CD4-positive, alpha-beta T cell treated with Interleukin-21 for 1 hour (primary cell): ENCODE data around the gene VTN.

Experiments used
- DNase-seq: peaks from one replicate; pipeline ENCODE4 v3.0.0-alpha.2; 2020

VTN gene

DNA sequence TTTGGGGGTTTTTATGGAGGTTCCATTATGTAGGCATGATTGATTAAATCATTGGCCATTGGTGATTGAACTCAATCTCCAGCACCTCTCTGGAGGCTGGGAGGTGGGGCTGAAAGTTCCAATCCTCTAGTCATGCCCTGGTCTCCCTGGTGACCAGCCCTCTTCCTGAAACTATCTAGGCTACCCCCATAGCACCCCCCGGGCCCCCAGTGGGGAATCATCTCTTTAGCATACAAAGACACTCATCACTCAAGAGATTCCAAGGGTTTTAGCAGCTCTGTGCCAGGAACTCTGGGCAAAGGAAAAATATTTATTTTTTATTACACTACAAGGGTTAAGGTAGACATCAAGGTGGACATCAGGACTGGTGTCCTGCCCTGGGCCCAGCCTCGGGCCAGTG is 25.3 kb upstream of the VTN start:
- DNase-seq, result no peak

DNA sequence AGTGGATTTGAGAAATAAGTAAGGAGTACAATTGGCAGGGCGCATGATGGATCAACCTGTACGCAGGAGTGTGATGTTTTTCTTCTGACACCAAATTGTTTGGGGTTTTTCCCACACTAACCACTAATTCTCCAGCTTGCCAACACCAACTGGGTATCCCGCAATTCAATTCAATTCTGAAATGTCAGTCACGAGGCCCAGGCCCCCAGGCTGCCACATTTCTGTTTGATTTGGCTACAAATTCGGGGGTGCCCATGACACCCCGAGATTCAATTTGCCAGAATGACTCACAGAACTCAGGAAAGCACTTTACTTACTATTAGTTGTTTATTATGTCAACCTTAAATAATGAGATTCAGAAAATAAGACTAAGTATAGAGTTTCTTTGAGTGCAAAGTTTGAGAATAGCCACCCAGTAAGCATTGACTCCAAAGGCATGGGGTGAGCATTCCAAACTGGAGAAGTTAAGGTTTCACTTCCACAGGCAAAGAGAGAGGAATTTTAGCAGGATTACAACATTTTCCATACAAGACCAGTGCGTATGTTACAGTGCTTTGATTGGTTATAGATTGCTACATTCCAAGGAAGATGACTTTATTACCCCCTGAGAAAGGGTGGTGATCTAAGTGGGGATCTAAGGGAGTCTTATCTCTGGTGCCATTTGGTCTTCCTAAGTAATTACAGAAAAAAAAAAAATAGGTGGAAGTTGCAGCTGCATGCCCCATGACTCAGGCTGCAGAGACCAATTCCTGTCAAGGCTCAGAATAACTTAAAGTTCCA is 24.4 kb upstream of the VTN start:
- DNase-seq, result no peak

DNA sequence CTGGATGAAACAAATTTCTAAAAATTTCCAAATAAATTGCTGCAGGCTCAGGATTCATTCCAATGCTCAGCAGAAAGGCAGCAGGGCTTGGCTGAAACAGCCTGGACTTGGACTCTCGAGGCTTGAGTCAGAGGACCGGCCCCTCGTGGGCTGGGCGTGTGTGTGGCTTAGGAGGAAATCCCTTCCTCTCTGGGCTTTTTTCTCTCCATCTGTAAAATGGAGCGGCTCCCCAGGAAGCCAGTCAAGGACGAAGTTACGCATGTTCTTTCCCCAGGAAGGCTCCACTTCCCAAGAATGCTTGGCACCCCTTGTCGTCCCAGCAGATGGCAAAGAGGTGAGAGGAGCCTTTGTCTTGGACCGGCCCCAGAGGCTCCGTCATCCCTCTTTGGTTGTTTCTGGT is 22.4 kb upstream of the VTN start:
- no peak for DNase-seq

DNA sequence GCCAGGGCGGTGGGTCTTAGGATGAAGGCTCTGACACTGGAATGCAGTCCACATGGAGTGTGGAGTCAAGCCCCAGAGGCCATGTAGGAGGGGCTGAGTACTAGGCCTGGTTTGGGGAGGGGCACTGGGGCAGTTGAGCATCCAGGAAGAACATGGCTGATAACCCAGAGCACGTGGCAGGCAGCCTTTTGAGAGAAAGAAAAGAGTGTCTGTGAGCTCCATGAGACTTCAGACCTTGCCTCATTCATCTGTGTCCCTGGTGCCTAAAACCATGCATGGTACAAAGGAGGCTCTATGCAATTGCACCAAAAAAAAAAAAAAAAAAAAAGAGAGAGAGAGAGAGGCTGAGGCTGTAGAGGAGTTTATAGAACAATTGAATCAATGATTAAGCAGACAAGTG is 21.3 kb upstream of the VTN start:
- DNase-seq, result no peak

DNA sequence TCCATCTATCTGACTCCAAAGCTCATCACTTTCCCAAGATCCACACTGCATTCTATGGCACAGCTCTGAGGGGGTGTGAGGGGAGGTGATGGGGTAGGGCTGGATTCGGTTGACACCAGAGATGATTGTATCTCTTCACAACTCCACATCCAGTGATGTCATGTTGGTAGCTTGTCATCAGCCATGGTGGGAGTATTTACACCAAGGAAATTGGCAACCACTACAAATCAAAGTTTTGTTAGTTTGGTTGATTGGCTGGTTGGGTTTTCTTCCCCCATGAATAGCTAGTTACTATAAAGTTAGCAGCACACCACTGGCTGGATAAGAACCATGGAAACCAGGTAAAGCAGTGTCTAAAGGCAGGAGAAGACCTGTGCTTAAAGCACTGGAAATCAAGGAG is 20.9 kb upstream of the VTN start:
- no peak for DNase-seq

DNA sequence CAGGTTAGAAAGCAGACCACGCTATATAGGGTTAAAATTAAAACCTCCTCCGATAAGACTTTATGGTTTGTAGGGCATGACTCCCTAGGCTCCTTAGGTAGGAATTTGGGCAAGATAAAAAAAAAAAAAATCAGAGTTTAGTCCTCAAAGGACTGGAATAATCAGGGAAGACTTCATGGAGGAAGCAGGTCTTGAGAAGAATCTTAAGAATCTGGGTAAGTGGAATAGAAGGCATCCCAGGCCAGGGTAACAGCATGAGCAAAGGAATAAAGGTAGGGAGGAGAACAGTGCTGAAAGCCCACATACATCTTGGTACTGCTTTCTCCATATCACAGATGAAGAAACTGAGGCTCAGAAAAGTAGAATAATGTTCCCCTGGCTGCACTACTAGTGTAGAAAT is 20.5 kb upstream of the VTN start:
- no peak for DNase-seq

DNA sequence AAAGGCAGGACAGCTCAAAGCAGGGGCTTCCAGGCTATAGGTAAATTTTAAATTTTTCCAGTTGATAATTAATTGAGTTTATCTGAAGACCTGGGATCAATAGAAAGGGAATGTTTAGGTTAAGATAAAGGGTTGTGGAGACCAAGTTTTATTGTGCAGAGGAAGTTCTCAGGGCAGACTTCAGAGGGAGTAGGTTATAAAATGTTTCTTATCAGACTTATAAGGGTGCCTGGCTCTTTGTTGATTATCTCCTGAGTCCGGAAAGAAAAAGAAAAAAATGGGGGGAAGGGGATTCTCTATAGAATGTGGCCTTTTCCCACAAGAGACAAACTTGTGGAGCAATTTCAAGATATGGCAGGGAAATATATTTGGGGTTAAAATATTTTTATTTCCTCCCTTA is 20.0 kb upstream of the VTN start:
- DNase-seq, result no peak

DNA sequence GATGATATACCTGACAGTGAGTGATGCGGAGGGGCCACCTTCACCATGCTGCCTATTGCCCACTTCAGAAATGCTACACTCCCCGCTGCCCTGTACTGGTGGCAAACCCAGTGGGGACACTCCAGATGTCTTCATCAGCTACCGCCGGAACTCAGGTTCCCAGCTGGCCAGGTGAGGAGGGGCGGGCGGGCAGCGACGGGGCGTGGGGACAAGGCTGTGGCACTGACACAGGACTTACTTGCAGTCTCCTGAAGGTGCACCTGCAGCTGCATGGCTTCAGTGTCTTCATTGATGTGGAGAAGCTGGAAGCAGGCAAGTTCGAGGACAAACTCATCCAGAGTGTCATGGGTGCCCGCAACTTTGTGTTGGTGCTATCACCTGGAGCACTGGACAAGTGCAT is 18.0 kb upstream of the VTN start:
- DNase-seq, result no peak

DNA sequence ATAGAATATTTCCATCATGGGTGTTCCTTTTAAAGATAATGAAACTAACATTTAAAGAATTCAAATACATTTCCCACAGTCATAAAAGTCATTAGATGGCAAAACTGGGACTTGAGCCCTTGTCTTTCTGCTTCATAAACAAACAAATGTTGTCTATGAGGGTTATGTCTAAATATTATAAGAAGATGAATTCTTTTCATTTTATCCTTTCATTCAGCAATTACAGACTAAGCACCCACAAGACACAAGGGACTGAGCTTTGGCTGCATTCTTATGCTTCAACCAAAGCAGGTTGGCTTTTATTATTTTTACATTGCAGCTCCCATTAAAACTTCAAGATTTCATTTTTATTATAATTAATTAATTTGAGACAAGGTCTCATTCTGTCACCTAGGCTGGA is 16.3 kb upstream of the VTN start:
- no peak for DNase-seq

DNA sequence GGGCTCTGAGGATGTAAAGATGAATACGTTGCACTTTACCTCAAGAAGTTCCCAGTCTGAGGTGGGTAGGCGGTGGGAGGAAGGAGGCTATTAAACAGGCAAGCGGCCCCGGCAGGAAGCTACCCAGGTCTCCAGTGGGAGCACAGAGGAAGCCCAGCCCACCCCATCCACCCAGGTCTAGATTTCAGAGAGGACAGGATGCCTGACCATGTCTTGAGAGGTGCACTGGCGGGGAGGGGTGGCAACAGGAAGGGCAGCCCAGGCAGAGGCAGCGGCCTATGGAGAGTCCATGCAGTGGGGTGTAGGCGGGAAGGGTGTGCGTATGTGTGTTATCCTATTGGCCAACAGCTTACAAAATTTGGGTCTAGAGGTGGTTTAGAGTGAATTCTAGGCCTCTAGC is 15.3 kb upstream of the VTN start:
- no peak for DNase-seq

DNA sequence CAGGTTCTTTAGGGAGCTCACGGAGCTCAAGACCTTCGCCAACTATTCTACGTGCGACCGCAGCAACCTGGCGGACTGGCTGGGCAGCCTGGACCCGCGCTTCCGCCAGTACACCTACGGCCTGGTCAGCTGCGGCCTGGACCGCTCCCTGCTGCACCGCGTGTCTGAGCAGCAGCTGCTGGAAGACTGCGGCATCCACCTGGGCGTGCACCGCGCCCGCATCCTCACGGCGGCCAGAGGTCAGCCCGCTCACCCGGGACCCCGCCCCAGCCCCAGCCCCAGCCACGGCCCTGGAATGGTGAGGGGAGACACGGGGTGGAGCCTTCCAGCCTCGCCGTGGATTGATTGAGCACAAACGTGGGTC is 14.9 kb upstream of the VTN start:
- DNase-seq, result no peak

DNA sequence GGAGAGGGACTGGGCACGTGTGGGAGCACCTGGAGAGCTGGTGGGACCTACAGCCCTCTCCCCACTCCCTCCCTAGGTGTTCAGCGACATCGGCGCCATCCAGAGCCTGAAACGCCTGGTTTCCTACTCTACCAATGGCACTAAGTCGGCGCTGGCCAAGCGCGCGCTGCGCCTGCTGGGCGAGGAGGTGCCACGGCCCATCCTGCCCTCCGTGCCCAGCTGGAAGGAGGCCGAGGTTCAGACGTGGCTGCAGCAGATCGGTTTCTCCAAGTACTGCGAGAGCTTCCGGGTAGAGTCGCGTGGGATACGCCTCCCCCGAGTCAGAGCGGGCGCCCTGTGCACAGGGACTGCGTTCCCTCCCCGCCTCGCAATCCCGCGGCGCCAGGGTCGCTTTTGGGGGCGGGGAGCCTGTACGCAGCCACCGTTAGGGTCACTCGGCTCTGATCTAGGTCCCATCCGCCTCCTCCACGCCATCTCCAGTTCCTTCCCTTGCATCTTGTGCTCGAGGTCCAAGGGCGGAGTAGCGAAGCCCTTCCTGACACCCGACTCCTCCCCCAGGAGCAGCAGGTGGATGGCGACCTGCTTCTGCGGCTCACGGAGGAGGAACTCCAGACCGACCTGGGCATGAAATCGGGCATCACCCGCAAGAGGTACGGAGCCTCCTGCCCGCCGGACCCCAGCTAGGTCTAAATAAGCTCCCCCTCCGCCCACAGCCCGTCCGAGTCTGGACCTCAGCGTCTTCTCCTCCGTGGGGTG is 14.4 kb upstream of the VTN start:
- peak; percentile 62 for DNase-seq

DNA sequence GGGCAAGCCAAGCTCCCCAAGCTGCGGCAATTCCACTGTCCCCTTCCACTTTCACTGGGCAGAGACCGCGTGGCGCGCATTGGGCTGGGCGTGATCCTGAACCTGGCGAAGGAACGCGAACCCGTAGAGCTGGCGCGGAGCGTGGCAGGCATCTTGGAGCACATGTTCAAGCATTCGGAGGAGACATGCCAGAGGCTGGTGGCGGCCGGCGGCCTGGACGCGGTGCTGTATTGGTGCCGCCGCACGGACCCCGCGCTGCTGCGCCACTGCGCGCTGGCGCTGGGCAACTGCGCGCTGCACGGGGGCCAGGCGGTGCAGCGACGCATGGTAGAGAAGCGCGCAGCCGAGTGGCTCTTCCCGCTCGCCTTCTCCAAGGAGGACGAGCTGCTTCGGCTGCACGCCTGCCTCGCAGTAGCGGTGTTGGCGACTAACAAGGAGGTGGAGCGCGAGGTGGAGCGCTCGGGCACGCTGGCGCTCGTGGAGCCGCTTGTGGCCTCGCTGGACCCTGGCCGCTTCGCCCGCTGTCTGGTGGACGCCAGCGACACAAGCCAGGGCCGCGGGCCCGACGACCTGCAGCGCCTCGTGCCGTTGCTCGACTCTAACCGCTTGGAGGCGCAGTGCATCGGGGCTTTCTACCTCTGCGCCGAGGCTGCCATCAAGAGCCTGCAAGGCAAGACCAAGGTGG is 11.2 kb upstream of the VTN start:
- no peak for DNase-seq

DNA sequence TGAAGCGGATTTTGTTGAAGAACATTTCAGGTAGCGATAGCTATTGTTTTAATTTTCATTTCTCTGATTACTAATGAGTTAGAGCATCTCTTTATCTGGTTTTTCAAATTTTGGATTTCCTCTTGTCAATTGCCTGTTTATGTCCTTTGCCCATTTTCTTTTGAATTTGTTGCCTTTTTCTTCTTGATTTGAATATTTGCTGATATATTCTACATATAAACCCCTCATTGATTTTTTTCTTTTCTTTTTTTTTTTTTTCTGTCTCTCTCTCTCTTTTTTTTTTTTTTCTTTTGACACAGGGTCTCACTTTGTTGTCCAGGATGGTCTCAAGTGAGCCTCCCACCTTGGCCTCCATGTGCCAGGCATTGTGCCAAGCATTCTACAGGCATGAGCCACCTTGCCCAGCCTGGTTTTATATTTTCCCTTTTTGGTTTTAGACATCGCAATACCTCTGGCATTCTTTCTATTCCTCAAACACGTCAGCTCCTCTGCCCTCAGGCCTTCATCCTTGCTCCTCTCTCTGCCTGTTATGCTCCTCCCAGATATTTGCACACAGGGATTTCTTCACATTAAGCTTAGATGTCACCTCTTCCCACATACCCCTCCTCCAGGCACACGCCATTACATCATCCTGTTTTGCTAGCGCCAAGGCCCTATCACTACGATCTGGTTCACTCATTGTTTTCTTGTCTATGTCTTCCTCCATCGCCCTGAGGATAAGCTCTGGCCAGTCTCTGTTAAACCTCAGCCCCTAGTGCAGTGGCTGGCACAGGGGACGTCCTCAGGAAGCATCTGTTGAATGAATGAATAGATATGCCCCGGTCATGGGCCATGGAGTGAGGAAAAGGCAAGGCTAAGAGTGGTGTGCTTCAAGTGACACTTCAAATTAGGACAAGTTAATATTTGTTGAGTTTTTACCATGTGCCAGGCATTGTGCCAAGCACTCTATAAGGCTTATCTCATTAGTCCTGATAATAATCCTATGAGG is 10.0 kb upstream of the VTN start:
- DNase-seq, result no peak

DNA sequence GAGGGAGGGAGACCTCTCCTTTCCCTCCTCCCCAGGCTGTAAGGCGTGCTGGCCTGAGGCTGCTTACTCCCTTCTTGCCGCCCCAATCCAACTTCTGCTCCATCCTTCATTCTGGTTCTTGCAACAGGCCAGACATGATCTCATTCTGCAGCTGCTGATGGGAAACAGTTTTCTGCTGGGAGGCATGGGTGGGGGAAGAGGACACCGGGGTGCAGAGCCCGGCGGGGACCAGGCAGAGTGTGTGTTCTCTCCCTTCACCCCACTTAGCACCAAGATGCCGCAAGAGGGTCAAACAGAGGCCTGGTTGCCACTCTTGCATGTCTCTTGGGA is 2.8 kb upstream of the VTN start:
- DNase-seq, result no peak

DNA sequence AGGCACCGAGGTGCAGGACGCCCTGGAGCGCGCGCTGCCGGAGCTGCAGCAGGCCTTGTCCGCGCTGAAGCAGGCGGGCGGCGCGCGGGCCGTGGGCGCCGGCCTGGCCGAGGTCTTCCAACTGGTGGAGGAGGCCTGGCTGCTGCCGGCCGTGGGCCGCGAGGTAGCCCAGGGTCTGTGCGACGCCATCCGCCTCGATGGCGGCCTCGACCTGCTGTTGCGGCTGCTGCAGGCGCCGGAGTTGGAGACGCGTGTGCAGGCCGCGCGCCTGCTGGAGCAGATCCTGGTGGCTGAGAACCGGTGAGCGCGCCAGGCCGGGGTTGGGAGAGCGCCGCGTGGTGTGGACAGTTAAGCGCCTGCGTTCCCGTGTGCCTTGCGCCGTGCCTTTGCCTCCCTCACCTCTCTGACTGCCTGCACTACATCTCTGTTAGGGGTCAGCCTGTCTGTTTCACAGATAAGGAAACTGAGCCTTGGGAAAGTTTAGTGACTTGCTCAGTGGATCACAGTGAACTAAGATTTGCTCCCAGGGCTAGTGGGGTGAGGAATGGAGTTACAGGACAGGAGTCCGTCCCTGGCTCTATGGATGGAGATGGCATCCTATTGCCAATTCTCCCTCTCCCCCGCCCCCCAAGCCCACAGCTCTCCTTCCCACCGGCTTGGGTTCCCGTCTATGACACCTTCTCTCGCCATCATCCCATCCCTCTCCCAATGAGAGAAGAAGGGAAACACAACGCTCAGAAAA is 2.3 kb upstream of the VTN start:
- DNase-seq, result no peak

DNA sequence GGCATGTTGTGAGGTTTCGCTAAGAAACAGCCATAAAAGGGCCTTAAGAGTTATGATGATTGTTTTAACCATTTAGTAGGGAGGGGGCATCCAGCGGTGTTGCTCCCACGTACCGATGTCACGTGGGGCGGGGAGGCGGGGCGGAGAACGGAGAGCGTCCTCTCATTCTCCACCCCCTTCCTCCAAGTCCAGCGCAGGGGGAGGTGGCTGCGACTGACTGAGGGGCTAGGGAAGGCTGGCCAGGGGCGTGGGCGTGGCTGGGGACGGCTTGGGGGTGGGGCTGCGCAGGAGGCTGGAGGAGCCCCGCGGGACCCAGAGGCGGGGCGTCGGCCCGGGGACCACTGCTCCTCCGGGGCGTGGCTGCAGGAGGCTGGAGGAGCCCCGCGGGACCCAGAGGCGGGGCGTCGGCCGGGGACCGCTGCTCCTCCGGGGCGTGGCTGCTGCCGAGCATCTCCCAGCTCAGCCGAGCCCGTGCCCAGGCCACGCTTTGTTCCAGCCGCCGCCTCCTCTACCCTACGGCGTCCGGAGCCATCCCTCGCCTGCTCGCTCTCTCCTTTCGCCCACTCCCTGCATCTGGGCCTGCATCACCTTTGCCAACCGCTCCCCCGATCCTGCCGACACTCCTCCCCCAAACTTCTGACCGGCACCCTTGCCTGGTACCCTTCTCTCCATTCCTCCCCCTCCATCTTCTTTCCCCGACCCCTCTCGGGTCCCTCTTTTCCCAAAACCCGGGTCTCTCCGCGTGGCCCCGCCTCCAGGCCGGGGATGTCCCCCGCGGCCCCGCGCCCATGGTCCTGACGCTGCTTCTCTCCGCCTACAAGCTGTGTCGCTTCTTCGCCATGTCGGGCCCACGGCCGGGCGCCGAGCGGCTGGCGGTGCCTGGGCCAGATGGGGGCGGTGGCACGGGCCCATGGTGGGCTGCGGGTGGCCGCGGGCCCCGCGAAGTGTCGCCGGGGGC is 1.4 kb upstream of the VTN start, which contains the start of gene SARM1:
SARM1 (plus strand) TSS at position 450 of the 958 bp plus-strand sequence; CDS start at position 789, 339 bp downstream.
- DNase-seq, result peak; percentile 91

DNA sequence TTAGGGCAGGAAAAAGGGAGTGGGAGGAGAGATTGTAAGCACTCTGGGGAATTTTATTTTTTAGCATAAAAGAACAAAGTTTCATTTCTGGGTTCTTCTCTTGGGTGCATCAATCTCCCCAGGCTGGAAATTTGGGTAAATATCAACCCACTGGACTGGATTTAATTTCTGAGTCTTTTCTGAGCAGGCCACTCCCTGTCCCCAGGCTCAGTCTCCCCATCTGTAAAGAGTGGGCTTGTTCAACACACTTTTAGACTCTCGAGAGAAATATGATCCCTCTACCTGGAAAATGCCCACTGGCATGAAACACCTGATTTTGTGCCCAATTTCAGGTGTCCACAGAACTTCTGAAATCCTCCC is 617 bp upstream of the VTN start:
- no peak for DNase-seq

DNA sequence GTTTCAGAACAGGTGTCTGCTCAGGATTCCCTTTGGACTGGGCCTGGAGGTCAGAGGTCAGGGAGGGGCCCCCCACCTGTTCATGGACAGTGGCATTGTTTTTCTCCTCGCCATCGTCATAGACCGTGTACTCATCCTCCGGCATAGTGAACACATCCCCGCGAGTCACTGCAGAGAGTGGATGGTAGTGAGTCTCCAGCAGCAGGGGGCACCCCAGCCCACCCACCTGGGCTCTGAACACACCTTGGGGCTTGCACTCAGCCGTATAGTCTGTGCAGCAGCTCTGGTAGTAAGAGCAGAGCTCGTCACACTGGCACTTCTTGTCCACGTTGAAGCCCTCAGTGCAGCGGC is 448 bp downstream of the VTN start:
- DNase-seq, result no peak

DNA sequence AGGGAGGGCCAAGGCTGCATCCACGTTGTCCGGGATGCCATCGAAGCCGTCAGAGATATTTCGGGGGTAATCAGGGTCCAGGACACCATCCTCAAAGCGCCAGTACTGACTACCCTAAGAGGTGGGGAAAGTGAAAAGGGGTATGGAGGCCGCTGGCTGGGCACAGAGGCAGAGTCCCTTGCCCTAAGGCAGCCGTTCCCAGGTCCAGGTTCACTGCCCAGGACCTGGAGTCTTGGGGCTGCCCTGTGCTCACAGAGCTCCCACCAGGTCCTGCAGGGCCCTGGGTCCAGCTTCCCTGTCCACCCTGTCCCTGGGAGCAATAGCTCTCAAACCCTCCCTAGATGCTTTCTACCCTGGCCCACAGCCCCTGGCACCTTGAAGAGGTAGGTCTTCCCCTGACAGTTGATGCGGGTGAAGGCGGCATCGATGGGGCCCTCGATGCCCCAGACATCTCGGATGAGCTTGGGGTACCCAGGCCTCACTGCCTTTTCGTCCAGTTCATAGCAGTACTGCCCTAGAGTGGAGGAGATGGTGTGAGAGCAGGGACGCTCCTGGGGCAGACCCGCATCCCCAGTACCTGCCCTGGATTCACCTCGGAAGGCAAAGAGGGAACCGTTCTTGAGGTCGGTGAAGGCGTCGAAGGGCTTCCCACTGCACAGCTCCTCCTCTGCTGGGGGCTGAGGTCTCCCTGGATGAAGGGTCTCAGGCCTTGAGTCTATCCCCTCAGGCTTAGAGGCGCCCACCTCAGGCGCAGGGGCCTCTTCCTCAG is 1.0 kb downstream of the VTN start:
- no peak for DNase-seq
